Lower leg skin (tissue), 3 donors: ENCODE data around the gene UNC93B1.

Experiments
- CTCF ChIP-seq, 3 donors: fragments of 450-650 bp; IDR thresholded peaks; one replicate each; pipeline ENCODE4 v1.5.1; 2016; ENCODE audit warnings: antibody characterized with exemption in 3 of 3, mild to moderate bottlenecking in 3 of 3, moderate library complexity in 2 of 3
- POLR2A ChIP-seq, 2 donors: fragments of 450-650 bp; IDR thresholded peaks; one replicate each; pipeline ENCODE4 v1.6.1; 2016 to 2017; ENCODE audit warnings: antibody characterized with exemption in 2 of 2, mild to moderate bottlenecking in 1 of 2, moderate library complexity in 1 of 2

- no peak for TF ChIP-seq CTCF (IDR thresholded peaks at IDR 0.05)
- no peak for TF ChIP-seq POLR2A (IDR thresholded peaks at IDR 0.05)
These were observed 4.8 kb upstream of the UNC93B1 start for GRCh38 chr11:68008381-68009337.
